GM19238 (cell line): ENCODE data around the gene CRYBG1.

Experiments
- DNase-seq: peaks from one replicate; pipeline ENCODE4 v3.0.0; 2011; ENCODE audit warnings: low spot score; ENCODE audit not compliant: insufficient read length

Gene CRYBG1

GRCh38 chr6:106525107-106525881 lies 164.8 kb downstream of the CRYBG1 start:
- no peak for DNase-seq

- DNase-seq = no peak
These were observed 165.4 kb downstream of the CRYBG1 start for GRCh38 chr6:106525882-106526275.

- DNase-seq = no peak
These were observed 166.6 kb downstream of the CRYBG1 start for GRCh38 chr6:106527117-106527516.

GRCh38 chr6:106527979-106528378 lies 167.5 kb downstream of the CRYBG1 start:
- no peak for DNase-seq

- DNase-seq = no peak
These were observed 168.0 kb downstream of the CRYBG1 start for GRCh38 chr6:106528521-106528920.

- DNase-seq = no peak
These were observed 168.9 kb downstream of the CRYBG1 start for GRCh38 chr6:106529438-106529837.

GRCh38 chr6:106530026-106530425 lies 169.5 kb downstream of the CRYBG1 start:
- DNase-seq = no peak

GRCh38 chr6:106530502-106530901 lies 170.0 kb downstream of the CRYBG1 start:
- no peak for DNase-seq

GRCh38 chr6:106533054-106533453 lies 172.5 kb downstream of the CRYBG1 start:
- no peak for DNase-seq

GRCh38 chr6:106534004-106534403 lies 173.5 kb downstream of the CRYBG1 start:
- no peak for DNase-seq

- no peak for DNase-seq
These were observed 174.1 kb downstream of the CRYBG1 start for GRCh38 chr6:106534564-106534982.

- no peak for DNase-seq
These were observed 174.5 kb downstream of the CRYBG1 start for GRCh38 chr6:106535012-106535411.

- DNase-seq = no peak
These were observed 175.8 kb downstream of the CRYBG1 start for GRCh38 chr6:106536357-106536756.

GRCh38 chr6:106536851-106537250 lies 176.3 kb downstream of the CRYBG1 start:
- no peak for DNase-seq

GRCh38 chr6:106537662-106538061 lies 177.1 kb downstream of the CRYBG1 start:
- DNase-seq = no peak

- DNase-seq = no peak
These were observed 177.6 kb downstream of the CRYBG1 start for GRCh38 chr6:106538145-106538544.

GRCh38 chr6:106539936-106540335 lies 179.4 kb downstream of the CRYBG1 start:
- no peak for DNase-seq

- DNase-seq = no peak
These were observed 179.9 kb downstream of the CRYBG1 start for GRCh38 chr6:106540432-106540831.

- no peak for DNase-seq
These were observed 180.4 kb downstream of the CRYBG1 start for GRCh38 chr6:106540907-106541306.

- DNase-seq = no peak
These were observed 185.8 kb downstream of the CRYBG1 start for GRCh38 chr6:106546261-106546690.

- no peak for DNase-seq
These were observed 186.3 kb downstream of the CRYBG1 start for GRCh38 chr6:106546691-106547414.

- DNase-seq = no peak
These were observed 187.3 kb downstream of the CRYBG1 start for GRCh38 chr6:106547601-106548453.
